CD14-positive monocyte (primary cell): ENCODE results near the gene EDDM13. TPM values are rescaled to one million over a fixed set of nuclear protein-coding genes. Genes with fewer than 3 reads are reported as not detected.

ENCODE experiments used
- DNase-seq, 3 donors: peaks; one replicate each; pipeline ENCODE4 v3.0.0-alpha.2; 2011 to 2022
- H2AFZ ChIP-seq: 2 replicates; pipeline ENCODE4 v1.6.0; 2012; ENCODE audit warnings: mild to moderate bottlenecking, low read depth, low read length, inconsistent platforms; ENCODE audit not compliant: insufficient read depth, poor library complexity, severe bottlenecking
- H3K27ac ChIP-seq, 2 donors: 1 replicate in 1 of 2; 2 replicates in 1 of 2; pipeline ENCODE4 v1.5.1; 2012 to 2013; ENCODE audit warnings: low read length in 2 of 2, control low read depth in 1 of 2, inconsistent platforms in 1 of 2, low read depth in 1 of 2, mild to moderate bottlenecking in 1 of 2
- H3K27me3 ChIP-seq, 2 donors: one replicate each; pipeline versions ENCODE4 v1.6.0 to v1.6.1; 2011 to 2013; ENCODE audit warnings: low read length in 2 of 2; ENCODE audit not compliant: control insufficient read depth in 2 of 2, insufficient read depth in 2 of 2
- H3K36me3 ChIP-seq, 2 donors: replicated peaks in 1 of 2; 1 replicate in 1 of 2; 2 replicates in 1 of 2; pipeline versions ENCODE4 v1.5.1 to v1.6.1; 2012 to 2013; ENCODE audit warnings: low read length in 2 of 2, control low read depth in 1 of 2, inconsistent platforms in 1 of 2, mild to moderate bottlenecking in 1 of 2; ENCODE audit not compliant: insufficient read depth in 2 of 2, control insufficient read depth in 1 of 2
- H3K4me1 ChIP-seq, 2 donors: 1 replicate in 1 of 2; 2 replicates in 1 of 2; pipeline versions ENCODE4 v1.5.1 to v1.6.1; 2012 to 2013; ENCODE audit warnings: low read length in 2 of 2, control low read depth in 1 of 2, inconsistent platforms in 1 of 2, mild to moderate bottlenecking in 1 of 2, moderate library complexity in 1 of 2; ENCODE audit not compliant: insufficient read depth in 2 of 2, control insufficient read depth in 1 of 2
- H3K4me2 ChIP-seq: replicated peaks from 2 replicates; pipeline ENCODE3; 2012; ENCODE audit warnings: low read length, moderate library complexity, mild to moderate bottlenecking; ENCODE audit not compliant: poor library complexity, severe bottlenecking; ENCODE audit errors: extremely low read depth
- H3K4me3 ChIP-seq, 3 experiments: fragments of 200-600 bp in 1 of 3; sonication (generic) in 1 of 3; replicated peaks in 1 of 3; 1 replicate in 2 of 3; 2 replicates in 1 of 3; pipeline ENCODE4 v1.5.1; 2011 to 2013; ENCODE audit warnings: low read length in 3 of 3, mild to moderate bottlenecking in 3 of 3, control low read depth in 2 of 3, low read depth in 2 of 3, inconsistent platforms in 1 of 3, moderate library complexity in 1 of 3
- H3K79me2 ChIP-seq: 2 replicates; pipeline ENCODE4 v1.6.0; 2012; ENCODE audit warnings: mild to moderate bottlenecking, control low read depth, inconsistent platforms, low read length, moderate library complexity; ENCODE audit not compliant: insufficient read depth
- H3K9ac ChIP-seq: 2 replicates; pipeline ENCODE4 v1.6.0; 2017; ENCODE audit warnings: low read length, mild to moderate bottlenecking; ENCODE audit not compliant: insufficient read depth, poor library complexity, severe bottlenecking
- H3K9me3 ChIP-seq, 2 donors: replicated peaks in 1 of 2; 1 replicate in 1 of 2; 2 replicates in 1 of 2; pipeline versions ENCODE4 v1.5.1 to v1.6.1; 2012 to 2013; ENCODE audit warnings: low read length in 2 of 2, control low read depth in 1 of 2; ENCODE audit not compliant: control insufficient read depth in 1 of 2, insufficient read depth in 1 of 2
- H4K20me1 ChIP-seq: 2 replicates; pipeline ENCODE4 v1.6.0; 2012; ENCODE audit warnings: mild to moderate bottlenecking, low read length, control low read depth, moderate library complexity; ENCODE audit not compliant: insufficient read depth
- H3K27ac Mint-ChIP-seq, 7 donors: one replicate each; pipeline ENCODE4 v1.8.0; 2020; ENCODE audit warnings: mild to moderate bottlenecking in 7 of 7, mixed read lengths in 7 of 7, moderate library complexity in 6 of 7, inconsistent platforms in 2 of 7
- H3K27me3 Mint-ChIP-seq, 3 donors: one replicate each; pipeline ENCODE4 v1.8.0; 2021 to 2022; ENCODE audit warnings: low read depth in 3 of 3, mild to moderate bottlenecking in 3 of 3, mixed read lengths in 3 of 3, moderate library complexity in 3 of 3, inconsistent platforms in 1 of 3
- H3K36me3 Mint-ChIP-seq, 2 donors: one replicate each; pipeline ENCODE4 v1.8.0; 2020; ENCODE audit warnings: mixed read lengths in 2 of 2, inconsistent platforms in 1 of 2, mild to moderate bottlenecking in 1 of 2
- H3K4me1 Mint-ChIP-seq: one replicate; pipeline ENCODE4 v1.8.0; 2020; ENCODE audit warnings: mild to moderate bottlenecking, mixed read lengths
- H3K4me3 Mint-ChIP-seq, 2 donors: one replicate each; pipeline ENCODE4 v1.8.0; 2020; ENCODE audit warnings: mild to moderate bottlenecking in 2 of 2, mixed read lengths in 2 of 2, moderate library complexity in 1 of 2
- H3K9me3 Mint-ChIP-seq, 7 donors: one replicate each; pipeline ENCODE4 v1.8.0; 2020 to 2022; ENCODE audit warnings: mixed read lengths in 7 of 7, mild to moderate bottlenecking in 6 of 7, moderate library complexity in 6 of 7, inconsistent platforms in 2 of 7
- WGBS: methylation state at CpG from one replicate; pipeline ENCODE4 v1.1.5; 2013; ENCODE audit warnings: missing lambda C conversion rate; ENCODE audit not compliant: insufficient coverage; 5-methylcytosine and 5-hydroxymethylcytosine counted together
- intact Hi-C, 2 donors: fragments of 100-400 bp; cut with micrococcal nuclease; formaldehyde crosslinking; loops; one replicate each; pipeline versions ENCODE4 v1.15.0 to v1.15.1; 2023
- polyA plus RNA-seq, 3 donors: library from polyadenylated mRNA; depleted of rRNA in 1 of 3; unstranded in 2 of 3; stranded (reverse) in 1 of 3; fragments of 300-500 nt in 2 of 3; fragments of >200 nt in 1 of 3; fragmentation: Illumina TruSeq in 2 of 3; gene quantifications; 1 replicate in 2 of 3; 2 replicates in 1 of 3; pipeline ENCODE4 v1.2.3, GENCODE V29; 2012 to 2021
- TF ChIP-seq, protein P1 (sequence below): fragments of 200-600 bp; IDR thresholded peaks from one replicate; pipeline ENCODE4 v1.8.0; 2022; ENCODE audit warnings: antibody characterized with exemption, mild to moderate bottlenecking

EDDM13 gene
- polyA plus RNA-seq, 3 donors, result 0.25 to 0.70 (median 0.61) TPM

DNA sequence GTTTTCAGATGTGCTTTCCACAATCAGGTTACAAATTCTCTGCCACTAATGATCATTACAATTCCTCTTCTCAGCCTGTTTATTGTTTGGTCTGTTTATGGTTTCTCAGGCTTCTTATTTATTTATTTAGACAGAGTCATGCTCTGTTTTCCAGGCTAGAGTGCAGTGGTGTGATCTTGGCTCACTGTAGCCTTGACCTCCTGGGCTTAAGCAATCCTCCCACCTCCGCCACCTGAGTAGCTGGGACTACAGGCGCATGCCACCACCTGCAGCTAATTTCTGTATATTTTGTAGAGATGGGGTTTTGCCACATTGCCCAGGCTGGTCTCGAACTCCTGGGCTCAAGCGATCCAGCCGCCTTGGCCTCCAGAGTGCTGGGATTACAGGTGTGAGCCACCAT, 44.2 kb downstream of the EDDM13 start:
- Histone ChIP-seq H3K4me2 (no peak overlapping the region), H3K79me2 (peaks cover 39% of the 10 kb centered on the region), H4K20me1 (no peaks in the 10 kb centered on the region), H3K9me3 (no peaks in the 10 kb centered on the region), H3K36me3 (peaks cover 0 to 3% of the 10 kb centered on the region in 2 donors), H2AFZ (no peak overlapping the region), H3K4me1 (peaks cover 68 to 80% of the 10 kb centered on the region in 2 donors), H3K9ac (no peak overlapping the region), H3K4me3 (no peak overlapping the region), H3K27ac (no peak overlapping the region), H3K27me3 (no peaks in the 10 kb centered on the region)
- intact Hi-C loops, result no loop called here
- DNase-seq, result no peak
- 100% methylated on average over 4 of the region's 5 CpGs for WGBS
- no peak overlapping the region for H3K4me3 Mint-ChIP-seq
- H3K27me3 Mint-ChIP-seq, result peaks cover 0 to 1% (median 0%) of the 10 kb centered on the region in 3 donors
- peaks cover 6 to 7% of the 10 kb centered on the region in 2 donors for H3K36me3 Mint-ChIP-seq
- H3K4me1 Mint-ChIP-seq, result peaks cover 69% of the 10 kb centered on the region
- H3K9me3 Mint-ChIP-seq, result peaks cover 0 to 2% (median 0%) of the 10 kb centered on the region in 7 donors
- TF ChIP-seq, protein P1, sequence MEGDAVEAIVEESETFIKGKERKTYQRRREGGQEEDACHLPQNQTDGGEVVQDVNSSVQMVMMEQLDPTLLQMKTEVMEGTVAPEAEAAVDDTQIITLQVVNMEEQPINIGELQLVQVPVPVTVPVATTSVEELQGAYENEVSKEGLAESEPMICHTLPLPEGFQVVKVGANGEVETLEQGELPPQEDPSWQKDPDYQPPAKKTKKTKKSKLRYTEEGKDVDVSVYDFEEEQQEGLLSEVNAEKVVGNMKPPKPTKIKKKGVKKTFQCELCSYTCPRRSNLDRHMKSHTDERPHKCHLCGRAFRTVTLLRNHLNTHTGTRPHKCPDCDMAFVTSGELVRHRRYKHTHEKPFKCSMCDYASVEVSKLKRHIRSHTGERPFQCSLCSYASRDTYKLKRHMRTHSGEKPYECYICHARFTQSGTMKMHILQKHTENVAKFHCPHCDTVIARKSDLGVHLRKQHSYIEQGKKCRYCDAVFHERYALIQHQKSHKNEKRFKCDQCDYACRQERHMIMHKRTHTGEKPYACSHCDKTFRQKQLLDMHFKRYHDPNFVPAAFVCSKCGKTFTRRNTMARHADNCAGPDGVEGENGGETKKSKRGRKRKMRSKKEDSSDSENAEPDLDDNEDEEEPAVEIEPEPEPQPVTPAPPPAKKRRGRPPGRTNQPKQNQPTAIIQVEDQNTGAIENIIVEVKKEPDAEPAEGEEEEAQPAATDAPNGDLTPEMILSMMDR, result no peak
- H3K27ac Mint-ChIP-seq, result peak overlapping the region in 2 of 7 donors; percentile 31 to 72

DNA sequence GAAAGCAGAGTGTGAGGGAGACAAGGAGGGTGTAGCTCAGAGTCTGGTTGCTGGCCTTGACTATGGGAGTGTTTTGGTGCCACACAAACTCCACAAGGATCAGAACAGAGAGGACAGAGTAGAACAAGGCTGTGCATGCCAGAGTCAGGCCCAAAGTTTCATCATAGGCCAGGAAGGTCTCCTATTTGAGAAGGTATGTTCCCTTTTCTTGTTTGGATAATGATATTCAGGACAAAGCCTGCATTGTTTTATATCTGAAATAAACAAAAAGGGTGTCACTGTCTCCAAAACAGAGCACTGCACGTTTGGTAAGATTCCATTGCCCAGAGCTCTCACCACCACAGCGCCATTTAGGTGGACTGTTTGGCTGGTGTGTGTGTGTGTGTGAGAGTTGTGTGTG, 45.2 kb downstream of the EDDM13 start:
- TF ChIP-seq, protein P1, result no peak
- Mint-ChIP-seq H3K27me3 (peaks cover 0 to 1% (median 0%) of the 10 kb centered on the region in 3 donors), H3K9me3 (peaks cover 0 to 2% (median 0%) of the 10 kb centered on the region in 7 donors), H3K4me1 (peaks cover 71% of the 10 kb centered on the region), H3K27ac (peak overlapping the region in 6 of 7 donors; percentile 37 to 94 (median 77)), H3K36me3 (no peaks in the 10 kb centered on the region), H3K4me3 (no peak overlapping the region)
- Histone ChIP-seq H3K27me3 (no peaks in the 10 kb centered on the region), H3K9ac (no peak overlapping the region), H3K36me3 (no peaks in the 10 kb centered on the region), H3K27ac (peak overlapping the region; percentile 11 to 83), H4K20me1 (no peaks in the 10 kb centered on the region), H3K4me3 (peak overlapping the region in 1 of 3 experiments; percentile 52), H3K4me2 (no peak overlapping the region), H3K79me2 (peaks cover 29% of the 10 kb centered on the region), H3K9me3 (no peaks in the 10 kb centered on the region), H3K4me1 (peaks cover 73 to 82% of the 10 kb centered on the region in 2 donors), H2AFZ (no peak overlapping the region)
- intact Hi-C loops, result no loop called here
- no CpG with 5 or more reads among the region's 2 CpGs for WGBS
- no peak for DNase-seq
